GM20000 (cell line): ENCODE measurements around the gene KIF26B.
"Not testable (repeated sequence)": the region's sequence is repeated elsewhere in the genome, so short reads cannot be mapped to it uniquely, and the experiment has no call there.

ENCODE experiments used
- DNase-seq: peaks from one replicate; pipeline ENCODE4 v3.0.0; 2012; ENCODE audit warnings: low spot score
- TF ChIP-seq, protein P1 (sequence below): IDR thresholded peaks from 2 replicates; pipeline ENCODE4 v1.5.1; 2012; ENCODE audit warnings: mild to moderate bottlenecking, control low read depth; ENCODE audit errors: extremely low read depth, missing control alignments

KIF26B gene

DNA sequence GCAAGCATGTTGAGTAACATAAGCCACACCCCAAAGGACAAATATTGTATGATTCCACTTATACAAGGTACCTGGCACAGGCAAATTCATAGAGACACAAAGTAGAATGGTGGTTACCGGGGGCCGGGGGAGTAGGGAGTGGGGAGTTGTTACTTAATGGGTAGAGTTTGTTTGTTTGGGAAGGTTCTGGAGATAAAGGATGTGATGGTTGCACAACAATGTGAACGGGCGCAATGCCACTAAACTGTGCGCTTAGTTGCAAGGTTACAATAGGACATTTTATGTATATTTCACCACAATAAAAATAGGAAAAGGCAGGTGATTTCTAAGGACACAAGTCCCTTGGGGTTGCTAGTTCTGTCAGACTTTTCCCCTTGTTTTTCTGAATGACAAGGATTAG is 516.6 kb downstream of the KIF26B start:
- no peak for DNase-seq
- TF ChIP-seq, protein P1, sequence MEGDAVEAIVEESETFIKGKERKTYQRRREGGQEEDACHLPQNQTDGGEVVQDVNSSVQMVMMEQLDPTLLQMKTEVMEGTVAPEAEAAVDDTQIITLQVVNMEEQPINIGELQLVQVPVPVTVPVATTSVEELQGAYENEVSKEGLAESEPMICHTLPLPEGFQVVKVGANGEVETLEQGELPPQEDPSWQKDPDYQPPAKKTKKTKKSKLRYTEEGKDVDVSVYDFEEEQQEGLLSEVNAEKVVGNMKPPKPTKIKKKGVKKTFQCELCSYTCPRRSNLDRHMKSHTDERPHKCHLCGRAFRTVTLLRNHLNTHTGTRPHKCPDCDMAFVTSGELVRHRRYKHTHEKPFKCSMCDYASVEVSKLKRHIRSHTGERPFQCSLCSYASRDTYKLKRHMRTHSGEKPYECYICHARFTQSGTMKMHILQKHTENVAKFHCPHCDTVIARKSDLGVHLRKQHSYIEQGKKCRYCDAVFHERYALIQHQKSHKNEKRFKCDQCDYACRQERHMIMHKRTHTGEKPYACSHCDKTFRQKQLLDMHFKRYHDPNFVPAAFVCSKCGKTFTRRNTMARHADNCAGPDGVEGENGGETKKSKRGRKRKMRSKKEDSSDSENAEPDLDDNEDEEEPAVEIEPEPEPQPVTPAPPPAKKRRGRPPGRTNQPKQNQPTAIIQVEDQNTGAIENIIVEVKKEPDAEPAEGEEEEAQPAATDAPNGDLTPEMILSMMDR: no peak

DNA sequence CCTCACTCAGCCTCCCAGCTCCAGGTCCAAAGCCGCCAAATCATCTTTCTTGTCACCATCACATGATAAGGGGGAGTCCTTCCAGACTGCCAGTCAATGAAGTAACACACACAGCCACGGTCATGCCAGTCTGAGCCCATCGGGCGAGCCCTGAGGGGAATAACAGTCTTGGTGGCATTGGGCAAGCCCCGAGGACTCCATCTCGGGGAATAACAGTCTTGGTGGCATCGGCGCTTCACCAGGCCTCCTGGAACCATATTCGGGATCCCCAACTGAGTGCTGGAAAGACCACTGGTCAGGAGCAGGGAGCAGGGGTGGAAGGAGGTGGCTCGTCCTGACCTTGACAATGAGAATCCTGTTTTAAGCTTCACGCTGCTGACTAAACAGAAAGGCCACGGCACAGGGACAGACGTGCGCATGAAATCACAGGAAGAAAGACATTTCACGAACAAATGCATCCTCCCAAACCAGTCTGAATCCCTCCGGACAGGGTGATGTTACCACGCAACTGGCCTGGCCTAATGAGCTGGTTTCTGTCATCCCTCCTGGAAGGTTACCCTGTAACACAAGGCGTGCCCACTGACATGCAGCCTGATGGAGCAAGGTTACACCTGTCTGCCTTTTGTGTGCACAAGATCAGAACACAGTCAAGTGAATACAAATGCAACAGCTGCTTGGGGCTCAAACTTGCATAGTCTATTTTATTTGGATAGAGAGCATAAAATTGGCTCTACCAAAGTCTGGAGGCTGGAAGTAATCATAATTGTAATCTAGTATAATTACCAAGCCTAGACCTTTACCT is 517.4 kb downstream of the KIF26B start:
- TF ChIP-seq, protein P1: no peak
- no peak for DNase-seq

DNA sequence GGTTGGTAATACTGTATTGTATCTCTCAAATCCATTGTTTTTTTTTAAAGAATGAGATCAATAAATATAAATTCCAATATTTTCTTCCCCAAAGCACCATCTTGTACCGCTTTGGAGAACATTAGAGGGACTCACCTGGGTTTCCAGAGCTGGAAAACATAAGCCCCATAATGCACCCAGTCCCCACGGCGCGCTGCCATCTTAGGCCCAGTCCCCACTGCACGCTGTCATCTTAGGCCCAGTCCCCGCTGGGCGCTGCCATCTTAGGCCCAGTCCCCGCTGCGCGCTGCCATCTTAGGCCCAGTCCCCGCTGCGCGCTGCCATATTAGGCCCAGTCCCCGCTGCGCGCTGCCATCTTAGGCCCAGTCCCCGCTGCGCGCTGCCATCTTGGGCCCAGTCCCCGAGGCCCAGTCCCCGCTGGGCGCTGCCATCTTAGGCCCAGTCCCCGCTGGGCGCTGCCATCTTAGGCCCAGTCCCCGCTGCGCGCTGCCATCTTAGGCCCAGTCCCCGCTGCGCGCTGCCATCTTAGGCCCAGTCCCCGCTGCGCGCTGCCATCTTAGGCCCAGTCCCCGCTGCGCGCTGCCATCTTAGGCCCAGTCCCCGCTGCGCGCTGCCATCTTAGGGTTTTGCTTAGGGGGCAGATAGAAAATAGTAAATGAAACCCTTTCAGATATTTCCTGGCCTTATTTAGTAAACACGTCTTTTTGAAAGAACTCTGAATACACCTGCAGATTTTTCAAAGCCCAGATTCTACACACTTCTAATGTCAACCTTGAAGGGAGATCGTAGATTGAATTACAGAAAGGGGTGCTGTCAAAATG is 518.3 kb downstream of the KIF26B start:
- not testable (repeated sequence) for DNase-seq

GRCh38 chr1:245673881-245674414 is 519.2 kb downstream of the KIF26B start:
- peak; percentile 51 for DNase-seq
- TF ChIP-seq, protein P1: no peak

- TF ChIP-seq, protein P1: no peak
- DNase-seq: no peak
Observed at GRCh38 chr1:245677461-245678240, 522.9 kb downstream of the KIF26B start.

GRCh38 chr1:245678860-245679411 is 524.2 kb downstream of the KIF26B start:
- DNase-seq: no peak
- TF ChIP-seq, protein P1: no peak

GRCh38 chr1:245679821-245680780 is 525.3 kb downstream of the KIF26B start:
- no peak for DNase-seq
- TF ChIP-seq, protein P1: no peak
